Left renal pelvis (tissue), 4 donors: ENCODE measurements around the gene MYCBPAP. TPM values are rescaled to one million over a fixed set of nuclear protein-coding genes. Genes with fewer than 3 reads are reported as not detected.

Experiments used
- DNase-seq, 4 donors: peaks; one replicate each; pipeline ENCODE4 v3.0.0-alpha.2; 2013; ENCODE audit warnings: low read depth in 4 of 4, low spot score in 3 of 4
- polyA plus RNA-seq, 4 donors: library from polyadenylated mRNA; unstranded; fragments of 120-200 nt; gene quantifications; one replicate each; pipeline ENCODE4 v1.2.1, GENCODE V29; 2013; ENCODE audit not compliant: insufficient read length in 4 of 4

The MYCBPAP gene
- polyA plus RNA-seq, 4 donors: 1.4 to 3.4 (median 2.4) TPM

DNA sequence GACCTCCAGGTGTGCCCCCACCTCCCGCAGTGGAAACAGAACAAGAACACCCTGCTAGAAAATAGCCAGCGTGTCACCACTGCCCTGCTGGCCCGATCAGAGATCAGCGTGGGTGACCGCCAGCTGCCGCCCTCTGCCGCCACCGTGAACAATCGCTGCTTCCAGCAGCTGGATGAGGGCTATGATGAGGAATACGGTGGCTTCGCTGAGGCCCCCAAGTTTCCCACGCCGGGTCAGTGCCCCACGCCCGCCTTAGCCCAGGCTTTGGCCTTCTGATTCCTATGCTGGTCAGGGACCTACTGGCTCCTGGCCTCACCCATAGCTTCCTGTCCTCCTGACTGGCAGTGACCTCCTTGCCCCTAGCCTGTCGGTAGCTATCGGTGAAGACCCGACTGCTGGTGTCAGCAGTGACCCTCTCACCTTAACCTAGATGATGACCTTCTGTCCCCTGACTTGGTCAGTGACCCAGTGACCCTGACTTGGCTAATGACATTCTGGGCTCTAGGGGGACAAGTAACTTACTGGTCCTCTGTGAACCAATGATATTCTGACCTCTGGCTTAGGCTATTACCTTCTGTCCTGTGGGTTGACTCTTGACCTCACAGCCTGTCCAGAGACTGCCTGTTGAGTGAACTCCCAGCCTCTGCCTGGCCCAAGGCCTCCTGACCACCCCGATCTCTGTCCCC, 41.2 kb downstream of the MYCBPAP start:
- no peak for DNase-seq

DNA sequence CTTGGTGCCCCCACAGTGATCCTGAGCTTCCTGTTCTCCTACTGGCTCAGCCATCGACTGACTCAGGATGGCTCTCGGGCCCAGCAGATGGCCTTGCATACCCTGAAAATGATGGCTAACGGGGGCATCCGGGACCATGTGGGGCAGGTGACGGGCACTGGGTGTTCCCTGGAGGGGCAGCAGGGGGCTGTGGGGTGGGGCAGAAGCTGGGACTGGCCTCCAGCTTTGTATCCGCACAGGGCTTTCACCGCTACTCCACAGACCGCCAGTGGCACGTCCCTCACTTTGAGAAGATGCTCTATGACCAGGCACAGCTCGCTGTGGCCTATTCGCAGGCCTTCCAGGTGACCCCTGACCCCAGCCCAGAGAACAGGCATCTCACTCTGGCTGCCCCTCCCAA, 41.7 kb downstream of the MYCBPAP start:
- no peak for DNase-seq

DNA sequence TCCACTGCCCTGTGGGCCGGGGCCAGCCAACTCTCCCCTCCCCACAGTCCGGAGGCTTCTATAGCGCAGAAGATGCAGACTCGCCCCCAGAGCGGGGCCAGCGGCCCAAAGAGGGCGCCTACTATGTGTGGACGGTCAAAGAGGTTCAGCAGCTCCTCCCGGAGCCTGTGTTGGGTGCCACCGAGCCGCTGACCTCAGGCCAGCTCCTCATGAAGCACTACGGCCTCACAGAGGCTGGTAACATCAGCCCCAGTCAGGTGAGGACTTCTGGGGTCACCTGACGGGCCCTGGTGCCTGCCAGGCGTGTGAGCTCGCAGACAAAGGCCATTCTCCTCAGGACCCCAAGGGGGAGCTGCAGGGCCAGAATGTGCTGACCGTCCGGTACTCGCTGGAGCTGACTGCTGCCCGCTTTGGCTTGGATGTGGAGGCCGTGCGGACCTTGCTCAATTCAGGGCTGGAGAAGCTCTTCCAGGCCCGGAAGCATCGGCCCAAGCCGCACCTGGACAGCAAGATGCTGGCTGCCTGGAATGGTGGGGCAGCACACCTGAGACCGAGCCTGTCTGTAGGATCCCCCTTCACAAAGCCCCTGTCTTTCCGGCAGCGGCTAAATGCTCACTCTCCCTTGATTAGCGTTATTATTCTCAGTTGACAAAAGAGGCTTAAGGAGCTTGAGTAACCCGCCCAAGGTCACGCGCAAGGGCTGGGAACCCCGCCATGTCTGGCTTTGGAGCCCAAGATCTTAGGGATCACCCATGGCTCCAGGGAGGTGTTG, 42.6 kb downstream of the MYCBPAP start:
- DNase-seq: peak in 1 of 4 donors; percentile 71

DNA sequence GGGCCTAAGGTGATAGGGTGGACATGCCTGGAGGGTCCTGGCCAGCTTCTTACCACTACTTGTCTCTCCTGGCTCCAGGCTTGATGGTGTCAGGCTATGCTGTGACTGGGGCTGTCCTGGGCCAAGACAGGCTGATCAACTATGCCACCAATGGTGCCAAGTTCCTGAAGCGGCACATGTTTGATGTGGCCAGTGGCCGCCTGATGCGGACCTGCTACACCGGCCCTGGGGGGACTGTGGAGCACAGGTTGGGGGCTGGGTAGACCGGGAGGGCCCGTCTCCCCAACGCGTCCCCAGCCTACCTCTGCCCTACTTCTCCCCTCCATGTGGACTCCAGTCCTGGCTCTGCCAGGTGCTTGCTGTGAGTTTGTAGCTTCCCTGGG, 43.2 kb downstream of the MYCBPAP start:
- no peak for DNase-seq

DNA sequence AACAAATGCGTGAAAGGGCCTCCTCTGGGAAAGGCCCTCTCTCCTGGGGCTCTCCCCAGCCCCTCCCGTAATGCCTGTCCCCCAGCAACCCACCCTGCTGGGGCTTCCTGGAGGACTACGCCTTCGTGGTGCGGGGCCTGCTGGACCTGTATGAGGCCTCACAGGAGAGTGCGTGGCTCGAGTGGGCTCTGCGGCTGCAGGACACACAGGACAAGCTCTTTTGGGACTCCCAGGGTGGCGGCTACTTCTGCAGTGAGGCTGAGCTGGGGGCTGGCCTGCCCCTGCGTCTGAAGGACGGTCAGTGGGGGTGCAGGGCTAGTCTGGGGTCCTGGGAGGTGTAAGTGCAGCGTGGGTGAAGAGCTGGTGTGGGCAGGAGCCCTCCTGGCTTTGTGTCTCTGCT, 43.6 kb downstream of the MYCBPAP start:
- DNase-seq: no peak

DNA sequence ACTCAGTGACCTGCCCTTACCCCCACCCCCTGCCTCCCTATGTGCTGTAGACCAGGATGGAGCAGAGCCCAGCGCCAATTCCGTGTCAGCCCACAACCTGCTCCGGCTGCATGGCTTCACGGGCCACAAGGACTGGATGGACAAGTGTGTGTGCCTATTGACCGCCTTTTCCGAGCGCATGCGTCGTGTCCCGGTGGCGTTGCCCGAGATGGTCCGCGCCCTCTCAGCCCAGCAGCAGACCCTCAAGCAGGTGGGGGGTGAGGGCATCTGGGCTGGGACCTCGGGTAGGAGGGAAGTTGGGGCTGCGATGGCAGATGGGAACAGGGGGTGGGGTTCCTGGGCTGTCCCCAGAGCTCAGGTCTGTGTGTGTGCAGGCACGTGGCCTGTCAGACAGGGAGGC, 46.0 kb downstream of the MYCBPAP start:
- DNase-seq: no peak

DNA sequence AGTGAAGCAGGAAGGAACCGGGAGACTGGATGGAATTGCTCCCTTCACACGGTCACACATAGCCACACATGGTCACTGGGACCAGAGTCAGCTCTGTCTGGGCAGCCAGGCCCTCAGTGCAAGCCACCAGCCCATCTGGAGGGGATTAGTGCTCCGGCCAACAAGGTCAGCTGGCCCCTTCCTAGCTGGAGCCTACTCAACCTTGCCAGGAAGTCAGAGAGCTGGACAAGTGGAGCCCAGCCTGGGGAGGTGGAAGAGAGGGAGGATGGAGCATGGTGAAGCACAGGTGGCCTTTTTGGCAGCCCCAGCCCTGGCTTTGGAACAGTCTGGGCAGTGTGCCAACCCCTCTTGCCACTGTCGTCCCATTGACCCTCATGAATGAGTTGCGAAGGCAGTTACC, 48.6 kb downstream of the MYCBPAP start:
- DNase-seq: no peak

DNA sequence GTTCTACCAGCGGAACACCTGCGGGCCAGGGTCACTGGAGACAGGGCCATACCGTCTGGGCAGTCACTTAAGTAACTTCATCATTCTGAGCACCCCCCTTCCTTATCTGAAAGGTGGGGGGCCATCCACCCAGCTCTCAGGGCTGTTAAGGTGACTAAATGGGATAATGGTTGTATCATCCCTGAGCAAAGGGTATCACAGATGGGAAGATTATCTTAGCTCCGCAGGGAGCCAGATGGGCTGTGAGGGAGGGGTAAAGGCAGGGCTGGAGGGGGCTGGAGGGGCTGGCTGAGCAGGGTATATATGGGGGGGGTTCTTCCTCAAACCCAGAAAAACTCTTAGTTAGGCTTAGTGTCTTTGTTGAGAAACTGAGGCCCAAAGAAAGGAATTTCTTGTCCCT, 49.4 kb downstream of the MYCBPAP start:
- DNase-seq: no peak

DNA sequence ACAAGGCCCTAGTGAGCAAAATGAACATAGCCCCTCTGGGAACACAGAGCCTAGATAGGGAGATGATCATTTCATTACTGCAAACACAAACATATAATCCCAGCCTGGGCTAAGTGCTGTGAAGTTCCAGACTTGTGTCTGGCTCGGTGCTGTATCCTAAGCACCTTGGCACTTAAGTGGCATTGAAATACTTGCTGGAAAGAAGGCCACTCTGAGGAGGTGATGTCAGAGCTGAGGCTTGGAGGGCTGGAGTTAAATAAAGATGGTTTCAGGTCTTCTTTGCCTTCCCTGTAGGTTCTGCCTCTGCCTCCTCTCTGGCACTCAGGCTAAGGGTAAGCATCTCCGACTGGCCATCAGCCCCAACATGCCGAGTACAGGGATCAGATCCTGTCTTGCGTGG, 49.9 kb downstream of the MYCBPAP start:
- no peak for DNase-seq

DNA sequence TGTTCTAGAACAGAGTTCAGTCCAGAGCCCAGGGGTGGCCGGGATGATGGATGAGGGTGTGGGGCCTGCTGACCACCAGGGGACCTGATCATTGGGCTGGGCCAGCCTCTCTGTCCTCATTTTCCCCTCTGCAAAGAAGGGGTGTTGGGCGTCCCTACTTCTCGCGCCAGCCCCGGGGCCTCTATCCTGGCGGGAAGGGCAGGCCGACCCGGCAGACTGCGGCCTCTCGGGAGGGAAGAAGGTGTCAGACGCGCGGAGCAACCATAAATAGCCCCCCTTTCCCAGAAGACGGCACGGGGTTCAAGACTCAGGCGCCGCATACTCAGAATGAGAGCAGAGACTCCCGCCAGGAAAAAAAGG, 50.3 kb downstream of the MYCBPAP start:
- no peak for DNase-seq

DNA sequence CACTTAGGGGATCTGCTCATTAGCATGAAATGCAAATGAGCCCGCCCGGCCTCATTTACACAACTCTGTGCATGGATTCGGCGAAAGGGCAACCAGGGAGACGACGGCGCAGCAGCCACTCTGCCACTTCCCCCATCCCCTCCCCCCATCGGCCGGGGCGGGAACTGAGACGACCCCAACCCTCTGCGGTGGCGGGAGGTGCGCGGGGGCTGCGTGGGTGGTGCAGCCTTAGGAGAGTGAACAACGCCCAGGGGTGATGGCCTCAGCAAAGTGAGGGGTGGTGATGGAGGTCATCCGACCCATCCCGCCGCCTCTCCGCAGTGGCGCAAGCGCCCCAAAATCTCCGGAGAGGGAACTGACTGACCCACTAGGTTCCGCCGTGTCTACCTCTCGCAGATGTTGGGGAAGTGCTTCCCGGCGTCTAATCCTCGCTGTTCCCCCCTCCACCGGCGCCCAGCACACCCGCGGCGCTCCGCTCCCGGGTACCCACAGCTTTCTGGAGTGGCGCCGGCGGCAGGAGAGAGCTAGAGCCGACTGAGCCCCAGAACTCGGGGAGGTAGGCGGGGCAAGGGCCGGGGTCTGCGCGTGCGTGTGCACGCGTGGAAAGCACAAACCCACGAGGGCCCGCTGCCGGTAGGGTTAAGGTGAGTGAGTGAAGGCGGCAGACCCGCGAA, 50.8 kb downstream of the MYCBPAP start:
- DNase-seq: no peak

DNA sequence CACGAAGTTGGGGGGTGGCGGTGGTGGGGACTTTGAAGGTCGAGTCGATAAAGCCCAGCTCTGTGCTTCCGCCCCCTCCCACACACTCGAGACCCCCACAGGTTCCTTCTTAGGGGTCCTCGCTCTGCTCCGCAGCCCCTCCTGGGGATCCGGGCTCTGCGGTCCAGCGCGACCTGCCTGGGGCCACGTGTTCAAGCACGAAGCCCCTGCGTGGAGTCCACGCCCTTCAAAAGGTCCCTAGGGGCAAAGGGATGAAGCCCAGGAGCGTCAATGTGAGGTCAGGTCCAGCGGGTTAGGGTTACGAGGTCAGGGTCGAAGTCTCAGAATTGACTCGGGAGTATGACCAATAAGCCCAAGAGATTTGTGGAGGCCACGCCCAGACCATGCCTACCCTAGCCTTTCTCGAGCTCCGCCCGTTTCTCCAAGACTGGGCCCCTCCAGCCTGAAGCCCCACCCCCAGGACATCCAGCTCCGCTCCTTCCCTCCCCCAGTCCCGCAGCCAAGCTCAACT, 51.5 kb downstream of the MYCBPAP start:
- DNase-seq: no peak

DNA sequence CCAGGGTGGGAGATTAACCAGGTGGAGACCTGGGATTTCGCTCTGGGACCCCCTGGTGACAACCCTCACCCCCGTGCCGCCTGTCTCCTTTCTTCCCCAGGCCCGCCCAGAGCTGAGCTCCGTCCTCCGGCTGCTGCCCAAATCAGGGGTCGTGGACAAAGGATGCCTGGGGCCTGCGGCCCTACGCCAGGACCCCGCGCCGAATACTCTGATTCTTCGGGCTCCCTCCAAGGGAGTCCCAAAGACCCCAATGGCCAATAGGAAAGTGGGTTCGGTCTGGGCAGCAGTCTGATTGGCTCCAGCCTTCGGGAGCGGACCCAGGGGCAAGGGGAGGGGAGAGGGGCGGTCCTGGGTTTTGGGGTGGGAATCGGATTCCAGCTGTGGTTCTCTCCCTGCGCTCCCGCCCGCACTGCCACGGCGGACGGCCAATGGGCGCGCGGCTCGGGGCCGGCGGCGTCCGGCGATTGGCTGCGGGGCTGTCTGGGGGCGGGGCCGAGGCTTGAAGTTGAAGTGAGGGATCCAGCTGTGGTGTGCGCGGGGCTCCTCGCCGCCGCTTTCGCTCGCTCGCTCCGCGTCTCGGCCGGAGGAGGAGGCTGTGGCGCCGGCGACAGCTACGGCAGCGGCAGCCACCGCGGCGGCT, 52.1 kb downstream of the MYCBPAP start, which contains the start of gene CACNA1G:
TSS of gene CACNA1G (plus strand) at position 531 of the 640 bp plus-strand sequence. CDS start 745 bp downstream, outside the sequence.
- DNase-seq: peak; percentile 72 to 84 (median 81)

DNA sequence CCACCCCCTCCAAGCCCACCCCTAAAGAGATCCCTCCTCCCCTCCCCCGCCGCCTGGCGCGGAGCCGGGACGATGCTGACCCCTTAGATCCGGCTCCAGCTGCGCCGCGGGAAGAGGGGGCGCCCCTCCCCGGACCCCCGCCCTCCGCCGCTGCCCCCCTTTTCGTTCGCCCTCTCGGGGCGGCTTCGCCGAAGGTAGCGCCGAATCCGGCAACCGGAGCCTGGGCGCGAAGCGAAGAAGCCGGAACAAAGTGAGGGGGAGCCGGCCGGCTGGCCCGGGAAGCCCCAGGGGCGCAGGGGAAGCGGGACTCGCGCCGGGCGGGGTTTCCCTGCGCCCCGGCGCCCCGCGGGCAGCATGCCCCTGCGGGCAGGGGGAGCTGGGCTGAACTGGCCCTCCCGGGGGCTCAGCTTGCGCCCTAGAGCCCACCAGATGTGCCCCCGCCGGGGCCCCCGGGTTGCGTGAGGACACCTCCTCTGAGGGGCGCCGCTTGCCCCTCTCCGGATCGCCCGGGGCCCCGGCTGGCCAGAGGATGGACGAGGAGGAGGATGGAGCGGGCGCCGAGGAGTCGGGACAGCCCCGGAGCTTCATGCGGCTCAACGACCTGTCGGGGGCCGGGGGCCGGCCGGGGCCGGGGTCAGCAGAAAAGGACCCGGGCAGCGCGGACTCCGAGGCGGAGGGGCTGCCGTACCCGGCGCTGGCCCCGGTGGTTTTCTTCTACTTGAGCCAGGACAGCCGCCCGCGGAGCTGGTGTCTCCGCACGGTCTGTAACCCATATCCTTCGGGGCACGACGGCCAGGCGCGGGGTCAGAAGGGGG, 52.9 kb downstream of the MYCBPAP start:
- no peak for DNase-seq

DNA sequence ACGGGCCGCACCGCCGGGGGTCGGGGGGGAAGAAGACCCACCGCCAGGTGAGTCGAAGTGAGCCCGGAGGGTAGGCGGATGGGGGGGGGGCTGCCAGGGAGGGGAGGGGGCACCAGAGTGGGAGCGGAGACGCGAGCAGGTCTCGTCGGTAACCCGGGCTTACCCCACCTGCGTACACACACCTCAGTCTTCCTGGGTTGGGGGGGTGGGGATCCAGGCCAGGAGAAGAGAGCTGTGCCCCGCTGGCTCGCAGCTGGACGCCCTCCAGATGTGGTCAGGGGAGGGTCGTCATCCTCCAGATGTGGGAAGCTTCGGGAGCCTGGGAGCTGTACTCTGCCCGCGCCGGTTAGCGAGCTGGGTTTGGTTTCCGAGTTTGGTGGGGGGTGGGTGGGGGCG, 53.5 kb downstream of the MYCBPAP start:
- no peak for DNase-seq

DNA sequence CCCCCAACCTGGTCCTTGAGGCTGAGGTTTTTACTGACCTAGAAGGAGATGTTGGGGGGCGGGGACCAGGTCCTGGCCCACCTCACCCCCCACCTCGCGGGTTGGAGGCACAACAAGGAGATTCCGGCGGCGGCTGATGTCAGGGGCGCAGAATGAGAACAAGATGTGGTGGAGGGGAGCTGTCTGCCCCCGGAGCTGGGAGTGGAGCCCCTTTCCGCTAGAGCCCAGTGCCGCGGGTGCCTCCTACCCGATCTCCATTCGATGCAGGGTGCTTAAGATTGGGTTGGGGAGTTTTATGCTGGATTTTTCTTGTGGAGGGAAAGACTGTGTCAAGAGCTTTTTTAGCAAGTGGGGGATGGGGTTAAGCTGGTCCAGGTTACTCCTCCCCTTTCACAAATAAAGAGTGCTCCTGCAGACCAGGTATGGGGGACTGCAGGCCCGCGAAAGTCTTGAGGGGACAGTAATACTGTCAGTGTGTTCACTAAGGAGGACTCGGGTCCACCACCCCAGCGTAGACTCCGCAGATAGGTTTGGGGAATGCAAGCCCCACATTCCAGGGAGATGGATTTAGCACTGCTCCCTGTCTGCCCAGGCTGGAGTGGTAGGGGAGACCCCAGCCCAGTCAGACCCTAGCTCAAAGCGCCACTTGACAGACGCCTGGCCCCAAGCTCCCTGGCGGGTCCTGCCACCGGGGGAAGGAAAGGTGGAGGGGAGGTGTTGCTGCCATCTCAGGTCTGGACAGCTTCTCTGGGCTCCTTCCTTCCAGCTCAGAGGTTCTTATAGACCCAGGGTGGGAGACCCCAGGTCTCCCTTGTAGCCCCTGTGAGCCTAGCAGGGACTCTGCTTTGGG, 54.2 kb downstream of the MYCBPAP start:
- no peak for DNase-seq

DNA sequence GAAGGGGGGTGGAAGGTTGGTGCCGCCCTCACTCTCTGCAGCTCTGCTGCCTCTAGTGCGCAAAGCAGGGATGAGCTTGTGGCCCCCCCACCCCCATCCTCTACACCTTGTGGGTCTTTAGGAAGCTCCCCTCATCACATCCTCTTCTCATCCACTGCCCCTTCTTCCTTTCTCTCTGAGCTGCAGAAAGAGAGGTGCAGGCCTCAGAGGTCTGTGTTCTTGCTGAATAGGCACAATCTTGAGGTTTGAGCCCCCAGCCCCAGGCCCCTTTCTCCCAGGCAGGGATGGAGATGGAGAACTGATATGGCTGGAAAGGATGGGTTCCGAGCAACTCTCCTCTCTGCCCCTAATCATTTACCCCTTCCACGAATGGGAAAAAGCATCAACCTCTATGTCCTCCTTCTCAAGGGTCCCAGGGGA, 54.9 kb downstream of the MYCBPAP start:
- DNase-seq: no peak

DNA sequence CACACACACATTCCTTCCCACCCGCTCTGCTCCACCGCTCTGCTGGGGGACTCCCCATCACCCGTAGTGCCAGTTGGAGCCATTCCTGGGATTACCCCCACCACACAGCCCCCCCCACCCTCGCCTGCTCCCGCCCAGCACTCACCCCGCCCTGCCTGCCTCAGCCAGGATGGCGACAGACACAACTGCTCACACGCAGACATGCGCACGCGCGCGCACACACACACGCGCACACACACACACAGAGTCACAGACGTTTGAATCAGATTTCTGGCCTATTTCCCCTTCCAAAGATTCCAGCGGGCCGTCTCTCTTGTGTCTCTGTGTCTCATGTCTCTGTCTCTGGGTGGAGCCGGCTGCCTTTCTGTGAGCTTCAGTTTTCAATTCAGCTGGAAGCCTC, 56.7 kb downstream of the MYCBPAP start:
- no peak for DNase-seq
